ENCODE measurements around the gene MAP4. TPM values are rescaled to one million over a fixed set of nuclear protein-coding genes. Genes with fewer than 3 reads are reported as not detected.

Gene MAP4
- total RNA-seq, 1 experiment from 2014 or later, result 140 TPM

GRCh38 chr3:48057521-48057920 lies 41.3 kb upstream of the MAP4 start:
- no peak overlapping the region for H2BK5ac ChIP-seq (ENCODE audit: insufficient read length, low read length)
- H4K20me1 ChIP-seq (ENCODE audit: control insufficient read depth, insufficient read depth, insufficient read length), result no peaks in the 10 kb centered on the region
- no peak overlapping the region for H4K8ac ChIP-seq (replicated peaks; ENCODE audit: insufficient read length, low read depth, low read length)
- no peak overlapping the region for H3K14ac ChIP-seq (ENCODE audit: insufficient read depth, low read length)
- no peak overlapping the region for H3K4ac ChIP-seq (ENCODE audit: low read depth, low read length)
- H3K4me1 Mint-ChIP-seq, result no peaks in the 10 kb centered on the region
- no peak for DNase-seq
- no peak overlapping the region for H2BK20ac ChIP-seq (ENCODE audit: low read depth, low read length, poor library complexity, severe bottlenecking)
- H2AK5ac ChIP-seq (ENCODE audit: insufficient read length, low read length), result no peak overlapping the region
- no peak for TF ChIP-seq CTCF (conservative IDR thresholded peaks at IDR 0.05)
- no peaks in the 10 kb centered on the region for H3K27me3 ChIP-seq (ENCODE audit: insufficient read depth, low read length)
- no peak overlapping the region for H2BK120ac ChIP-seq (ENCODE audit: low read depth, low read length, poor library complexity, severe bottlenecking)
- no peak overlapping the region for H3K27ac ChIP-seq (ENCODE audit: insufficient read length, low read depth, low read length)
- no peaks in the 10 kb centered on the region for H3K79me1 ChIP-seq (ENCODE audit: insufficient read depth, low read depth, low read length, poor library complexity, severe bottlenecking)
- H2BK12ac ChIP-seq (ENCODE audit: insufficient read length, low read depth, low read length), result no peak overlapping the region
- no peaks in the 10 kb centered on the region for H3K27me3 Mint-ChIP-seq (ENCODE audit: low read depth)
- no peak overlapping the region for H2AFZ ChIP-seq (ENCODE audit: low read length)
- no peak overlapping the region for H3K27ac Mint-ChIP-seq
- H3K36me3 Mint-ChIP-seq (ENCODE audit: insufficient read depth in 1 of 3, low read depth in 3 of 3), result peaks cover 25 to 30% (median 30%) of the 10 kb centered on the region in 3 experiments
- no peak overlapping the region for H2BK15ac ChIP-seq (ENCODE audit: low read depth, low read length)
- H3K23me2 ChIP-seq (ENCODE audit: insufficient read length, low read depth, low read length, poor library complexity, severe bottlenecking), result no peaks in the 10 kb centered on the region
- WGBS (ENCODE audit: extremely low coverage, insufficient read length, low lambda C conversion rate), result no CpG with 5 or more reads among the region's 2 CpGs
- no peak overlapping the region for H4K91ac ChIP-seq (ENCODE audit: insufficient read length, low read depth, low read length)
- H3K18ac ChIP-seq (ENCODE audit: insufficient read length, low read depth, low read length), result no peak overlapping the region
- no peak overlapping the region for H4K5ac ChIP-seq (ENCODE audit: insufficient read length, low read depth, low read length)
- no peak overlapping the region for H3K4me2 ChIP-seq (ENCODE audit: insufficient read depth, insufficient read length, low read length)
- H3K9ac ChIP-seq (ENCODE audit: extremely low read depth, insufficient read length, low read length), result no peak overlapping the region
- H3K56ac ChIP-seq (ENCODE audit: insufficient read length, low read depth, low read length), result no peak overlapping the region
- H3K23ac ChIP-seq (ENCODE audit: insufficient read length, low read depth, low read length), result no peak overlapping the region
- H3T11ph ChIP-seq (ENCODE audit: low read length), result no peak overlapping the region
- peaks cover 24 to 29% of the 10 kb centered on the region in 2 experiments for H3K9me3 Mint-ChIP-seq
- no peak overlapping the region for H3K4me3 Mint-ChIP-seq
- no peaks in the 10 kb centered on the region; the same call in 1 of the 2 replicates for H3K79me2 ChIP-seq (ENCODE audit: insufficient read depth, low read length)
- H3K4me1 ChIP-seq (ENCODE audit: insufficient read depth, low read length), result no peaks in the 10 kb centered on the region
- no peaks in the 10 kb centered on the region for H3K9me3 ChIP-seq (ENCODE audit: control insufficient read depth, low read depth, low read length)

Measured in H9 (cell line).